HEK293T (cell line): ENCODE data around the gene PLXNA3.

ENCODE experiments used
- CTCF ChIA-PET: fragments of 350-600 bp; formaldehyde crosslinking; extraction: SDS; loops from one replicate; lab custom pipeline; 2021; ENCODE audit warnings: antibody characterized with exemption, inconsistent platforms; lab: Yijun Ruan, JAX
- POLR2A ChIA-PET: fragments of 350-600 bp; formaldehyde crosslinking; extraction: SDS; loops from one replicate; lab custom pipeline; 2020; ENCODE audit warnings: antibody characterized with exemption, inconsistent platforms; lab: Yijun Ruan, JAX
- DNase-seq: peaks from one replicate; pipeline ENCODE4 v3.0.0; 2012; ENCODE audit warnings: mixed read lengths; ENCODE audit errors: extremely low spot score
- ARNT ChIP-seq: fragments of 450-650 bp; IDR thresholded peaks from 2 replicates; pipeline ENCODE4 v1.6.1; 2017; ENCODE audit warnings: mild to moderate bottlenecking
- BHLHE40 ChIP-seq: fragments of 450-650 bp; IDR thresholded peaks from 2 replicates; pipeline ENCODE4 v1.6.1; 2016; ENCODE audit warnings: mild to moderate bottlenecking, moderate library complexity, borderline replicate concordance
- CTBP1 ChIP-seq: fragments of 450-650 bp; IDR thresholded peaks from 2 replicates; pipeline ENCODE4 v1.6.1; 2016; ENCODE audit warnings: borderline replicate concordance
- ELF4 ChIP-seq: fragments of 450-650 bp; IDR thresholded peaks from 2 replicates; pipeline ENCODE4 v1.6.1; 2017; ENCODE audit warnings: antibody characterized with exemption
- FOXA1 ChIP-seq: fragments of 450-650 bp; IDR thresholded peaks from 2 replicates; pipeline ENCODE4 v1.6.1; 2016; ENCODE audit warnings: mild to moderate bottlenecking
- FOXK2 ChIP-seq: fragments of 450-650 bp; IDR thresholded peaks from 2 replicates; pipeline ENCODE4 v1.6.1; 2016; ENCODE audit warnings: mild to moderate bottlenecking
- FOXM1 ChIP-seq: fragments of 450-650 bp; IDR thresholded peaks from 2 replicates; pipeline ENCODE4 v1.6.1; 2017; ENCODE audit warnings: mild to moderate bottlenecking, borderline replicate concordance
- HDGF ChIP-seq: fragments of 450-650 bp; IDR thresholded peaks from 2 replicates; pipeline ENCODE4 v1.6.1; 2017; ENCODE audit warnings: antibody characterized with exemption, borderline replicate concordance
- L3MBTL2 ChIP-seq: fragments of 450-650 bp; conservative IDR thresholded peaks from 2 replicates; pipeline ENCODE4 v1.6.1; 2016; ENCODE audit warnings: mild to moderate bottlenecking
- LEF1 ChIP-seq: fragments of 450-650 bp; IDR thresholded peaks from 2 replicates; pipeline ENCODE4 v1.6.1; 2017; ENCODE audit warnings: mild to moderate bottlenecking, borderline replicate concordance
- NFRKB ChIP-seq: fragments of 450-650 bp; IDR thresholded peaks from 2 replicates; pipeline ENCODE4 v1.6.1; 2016; ENCODE audit warnings: mild to moderate bottlenecking, moderate library complexity
- SP1 ChIP-seq: fragments of 450-650 bp; IDR thresholded peaks from 2 replicates; pipeline ENCODE4 v1.6.1; 2017
- SUZ12 ChIP-seq: fragments of 450-650 bp; IDR thresholded peaks from 2 replicates; pipeline ENCODE4 v1.6.1; 2016; ENCODE audit warnings: mild to moderate bottlenecking
- TARDBP ChIP-seq: fragments of 450-650 bp; IDR thresholded peaks from 2 replicates; pipeline ENCODE4 v1.6.1; 2016
- ZNF384 ChIP-seq: fragments of 450-650 bp; IDR thresholded peaks from 2 replicates; pipeline ENCODE4 v1.6.1; 2016
- TF ChIP-seq, protein P1 (sequence below): fragments of 450-650 bp; IDR thresholded peaks from 2 replicates; pipeline ENCODE4 v1.6.1; 2016

The PLXNA3 gene

DNA sequence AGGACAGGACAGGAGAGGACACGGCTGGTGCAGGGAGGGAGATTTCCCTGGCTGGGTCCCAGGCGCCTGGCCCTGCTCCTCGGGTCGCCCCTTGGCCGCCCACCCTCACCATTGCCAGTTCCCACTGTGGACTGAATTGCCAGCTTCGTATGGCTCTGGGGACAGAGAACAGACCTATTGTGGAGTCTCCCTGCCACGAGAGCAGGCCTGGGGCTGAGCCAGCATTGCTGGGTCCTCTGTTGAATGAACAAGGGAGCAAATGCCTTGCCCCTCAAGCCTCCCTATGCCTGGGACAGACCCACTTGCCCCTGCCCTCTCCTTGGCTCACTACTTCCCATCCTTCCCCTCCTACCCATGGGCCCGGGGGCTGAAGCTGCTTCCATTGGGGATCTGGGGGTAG is 4.3 kb downstream of the PLXNA3 start:
- no peak for DNase-seq
- TF ChIP-seq SP1 (no peak), ELF4 (no peak), TARDBP (no peak), CTBP1 (no peak), HDGF (no peak), LEF1 (no peak), FOXA1 (no peak), BHLHE40 (no peak), FOXK2 (no peak), NFRKB (no peak), L3MBTL2 (no peak), ZNF384 (no peak), ARNT (no peak), FOXM1 (no peak), SUZ12 (no peak)
- TF ChIP-seq, protein P1, sequence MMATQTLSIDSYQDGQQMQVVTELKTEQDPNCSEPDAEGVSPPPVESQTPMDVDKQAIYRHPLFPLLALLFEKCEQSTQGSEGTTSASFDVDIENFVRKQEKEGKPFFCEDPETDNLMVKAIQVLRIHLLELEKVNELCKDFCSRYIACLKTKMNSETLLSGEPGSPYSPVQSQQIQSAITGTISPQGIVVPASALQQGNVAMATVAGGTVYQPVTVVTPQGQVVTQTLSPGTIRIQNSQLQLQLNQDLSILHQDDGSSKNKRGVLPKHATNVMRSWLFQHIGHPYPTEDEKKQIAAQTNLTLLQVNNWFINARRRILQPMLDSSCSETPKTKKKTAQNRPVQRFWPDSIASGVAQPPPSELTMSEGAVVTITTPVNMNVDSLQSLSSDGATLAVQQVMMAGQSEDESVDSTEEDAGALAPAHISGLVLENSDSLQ = no peak
- ChIA-PET CTCF (interaction anchor here (1.0 kb wide), 1 partner anchor 14 kb away, joined by 3 read pairs; no protein-coding TSS in a partner anchor), POLR2A (interaction anchor here (1.2 to 1.8 kb wide), 2 partner anchors 17 to 28 kb away, joined by 3 to 5 read pairs; partner anchors contain the start of gene SLC10A3)

- ChIA-PET CTCF (interaction anchor here (0.5 kb wide), 1 partner anchor 38 kb away, joined by 6 read pairs; no protein-coding TSS in a partner anchor), POLR2A (interaction anchor here (0.6 to 1.3 kb wide), 2 partner anchors 15 to 20 kb away, joined by 3 to 5 read pairs; partner anchors contain the start of genes FAM50A and LAGE3)
- no peak for DNase-seq
- no peak for TF ChIP-seq ARNT
- no peak for TF ChIP-seq SUZ12
- no peak for TF ChIP-seq FOXK2
- no peak for TF ChIP-seq ZNF384
- no peak for TF ChIP-seq HDGF
- TF ChIP-seq BHLHE40 = no peak
- TF ChIP-seq L3MBTL2 = no peak
- TF ChIP-seq ELF4 = no peak
- TF ChIP-seq CTBP1 = no peak
- TF ChIP-seq SP1 = no peak
Measured at GRCh38 chrX:154463611-154464220, 5.6 kb downstream of the PLXNA3 start.

- POLR2A ChIA-PET = no interaction called here
- CTCF ChIA-PET = no interaction called here
- no peak for TF ChIP-seq SUZ12
- TF ChIP-seq NFRKB = no peak
- TF ChIP-seq CTBP1 = no peak
- TF ChIP-seq ARNT = no peak
- TF ChIP-seq HDGF = no peak
- no peak for TF ChIP-seq ELF4
- no peak for TF ChIP-seq ZNF384
- no peak for TF ChIP-seq BHLHE40
- DNase-seq = no peak
Measured at GRCh38 chrX:154464806-154465365, 6.8 kb downstream of the PLXNA3 start.

- CTCF ChIA-PET = no interaction called here
- TF ChIP-seq FOXA1 (no peak), LEF1 (no peak), NFRKB (no peak), FOXK2 (no peak), FOXM1 (no peak), ARNT (no peak), TARDBP (no peak), L3MBTL2 (no peak), CTBP1 (no peak), BHLHE40 (no peak), SP1 (no peak), SUZ12 (no peak), ELF4 (no peak), HDGF (no peak), ZNF384 (no peak)
- TF ChIP-seq, protein P1 = no peak
- no peak for DNase-seq
- POLR2A ChIA-PET = no interaction called here
Measured at GRCh38 chrX:154465601-154466000, 7.5 kb downstream of the PLXNA3 start.

DNA sequence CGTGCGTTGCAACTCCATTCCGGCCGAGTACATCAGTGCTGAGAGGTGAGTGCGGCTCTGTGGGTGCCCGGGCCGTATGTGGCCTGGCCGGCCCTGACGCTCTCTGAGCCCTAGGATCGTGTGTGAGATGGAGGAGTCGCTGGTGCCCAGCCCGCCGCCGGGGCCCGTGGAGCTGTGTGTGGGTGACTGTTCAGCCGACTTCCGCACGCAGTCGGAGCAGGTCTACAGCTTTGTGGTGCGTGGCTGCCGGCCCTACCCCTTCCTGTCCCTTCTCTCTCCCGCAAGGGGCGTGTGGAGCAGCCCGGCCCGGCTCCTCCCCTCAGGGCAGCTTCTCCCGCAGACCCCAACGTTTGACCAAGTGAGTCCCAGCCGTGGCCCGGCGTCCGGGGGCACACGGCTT is 8.0 kb downstream of the PLXNA3 start:
- TF ChIP-seq HDGF (no peak), CTBP1 (no peak), FOXA1 (no peak), FOXK2 (no peak), ELF4 (no peak), TARDBP (no peak), SUZ12 (no peak), LEF1 (no peak), ARNT (no peak), FOXM1 (no peak), SP1 (no peak)
- TF ChIP-seq, protein P1 = no peak
- no peak for DNase-seq
- ChIA-PET POLR2A (no interaction called here), CTCF (no interaction called here)
